B cell (primary cell): Measurements from ENCODE around the gene SIM1. TPM values are rescaled to one million over a fixed set of nuclear protein-coding genes. Genes with fewer than 3 reads are reported as not detected.

Experiments
- ATAC-seq: fragments of 200-7000 bp; cut with Tn5 transposase; one replicate; pipeline ENCODE4 v1.10.0; 2021; ENCODE audit warnings: low read depth, mild to moderate bottlenecking, moderate number of reproducible peaks, moderate library complexity
- CTCF ChIA-PET: fragments of 350-600 bp; sonication (Branson Sonifier 250); formaldehyde crosslinking; loops from one replicate; lab custom pipeline; 2021; ENCODE audit warnings: antibody characterized with exemption, inconsistent platforms; lab: Charles Lee
- POLR2A ChIA-PET: fragments of 350-600 bp; sonication (Branson Sonifier 250); formaldehyde crosslinking; loops from one replicate; lab custom pipeline; 2021; ENCODE audit warnings: antibody characterized with exemption; lab: Charles Lee
- DNase-seq: peaks from one replicate; pipeline ENCODE4 v3.0.0; 2013
- H2AFZ ChIP-seq: 2 replicates; pipeline ENCODE4 v1.6.1; 2012; ENCODE audit warnings: mild to moderate bottlenecking, low read depth, low read length; ENCODE audit not compliant: insufficient read depth, poor library complexity, severe bottlenecking
- H3K27ac ChIP-seq, 2 donors: 1 replicate in 1 of 2; 2 replicates in 1 of 2; pipeline ENCODE4 v1.5.1; 2012 to 2013; ENCODE audit warnings: low read length in 2 of 2, mild to moderate bottlenecking in 2 of 2, moderate library complexity in 1 of 2
- H3K27me3 ChIP-seq, 4 experiments: fragments of 200-600 bp in 1 of 4; sonication (generic) in 1 of 4; replicated peaks in 1 of 4; 1 replicate in 2 of 4; 2 replicates in 2 of 4; pipeline versions ENCODE4 v1.6.1 to v1.7.0; 2013 to 2016; ENCODE audit warnings: low read length in 3 of 4, mild to moderate bottlenecking in 2 of 4, mixed read lengths in 1 of 4, moderate library complexity in 1 of 4; ENCODE audit not compliant: insufficient read depth in 4 of 4, control insufficient read depth in 3 of 4; ENCODE audit errors: control extremely low read depth in 1 of 4
- H3K36me3 ChIP-seq, 2 experiments: replicated peaks in 1 of 2; 1 replicate in 1 of 2; 2 replicates in 1 of 2; pipeline versions ENCODE4 v1.6.1 to v1.7.1; 2013; ENCODE audit warnings: low read length in 1 of 2; ENCODE audit not compliant: insufficient read depth in 2 of 2, control insufficient read depth in 1 of 2; ENCODE audit errors: control extremely low read depth in 1 of 2, extremely low read depth in 1 of 2
- H3K4me1 ChIP-seq, 2 donors: fragments of 200-600 bp in 1 of 2; sonication (generic) in 1 of 2; 1 replicate in 1 of 2; 2 replicates in 1 of 2; pipeline versions ENCODE4 v1.5.1 to v1.6.1; 2013 to 2017; ENCODE audit warnings: low read length in 2 of 2; ENCODE audit not compliant: control insufficient read depth in 2 of 2, insufficient read depth in 2 of 2
- H3K4me2 ChIP-seq: replicated peaks from 2 replicates; pipeline ENCODE3; 2012; ENCODE audit warnings: mild to moderate bottlenecking, low read depth, low read length; ENCODE audit not compliant: poor library complexity, severe bottlenecking
- H3K4me3 ChIP-seq, 5 experiments: fragments of 200-600 bp in 1 of 5; sonication (generic) in 1 of 5; 1 replicate in 3 of 5; 2 replicates in 2 of 5; pipeline versions ENCODE4 v1.5.1 to v1.7.0; 2011 to 2016; ENCODE audit warnings: low read length in 4 of 5, mild to moderate bottlenecking in 4 of 5, low read depth in 2 of 5, control low read depth in 1 of 5, moderate library complexity in 1 of 5; ENCODE audit not compliant: insufficient read depth in 1 of 5; ENCODE audit errors: control extremely low read depth in 1 of 5, extremely low read depth in 1 of 5
- H3K79me2 ChIP-seq: fragments of 200-600 bp; sonication (generic); one replicate; pipeline ENCODE4 v1.6.0; 2016; ENCODE audit warnings: low read length; ENCODE audit not compliant: control insufficient read depth, insufficient read depth
- H3K9ac ChIP-seq: fragments of 200-600 bp; sonication (generic); 2 replicates; pipeline ENCODE4 v1.6.1; 2017; ENCODE audit warnings: mild to moderate bottlenecking, low read length, moderate library complexity
- H3K9me3 ChIP-seq, 3 donors: one replicate each; pipeline versions ENCODE4 v1.6.1 to v1.7.1; 2013; ENCODE audit warnings: low read length in 2 of 3; ENCODE audit not compliant: control insufficient read depth in 2 of 3, insufficient read depth in 1 of 3; ENCODE audit errors: control extremely low read depth in 1 of 3
- H4K20me1 ChIP-seq: 2 replicates; pipeline ENCODE4 v1.6.0; 2012; ENCODE audit warnings: mild to moderate bottlenecking, low read length; ENCODE audit not compliant: insufficient read depth, control insufficient read depth, poor library complexity, severe bottlenecking
- H3K27ac Mint-ChIP-seq: one replicate; pipeline ENCODE4 v1.8.0; 2021; ENCODE audit warnings: mixed read lengths
- H3K27me3 Mint-ChIP-seq: one replicate; pipeline ENCODE4 v1.8.0; 2021; ENCODE audit warnings: mixed read lengths
- H3K4me1 Mint-ChIP-seq: one replicate; pipeline ENCODE4 v1.8.0; 2021; ENCODE audit warnings: mixed read lengths
- H3K4me3 Mint-ChIP-seq: one replicate; pipeline ENCODE4 v1.8.0; 2021; ENCODE audit warnings: mixed read lengths
- H3K9me3 Mint-ChIP-seq: one replicate; pipeline ENCODE4 v1.8.0; 2022; ENCODE audit warnings: mixed read lengths; ENCODE audit not compliant: insufficient read depth
- CTCF ChIP-seq: fragments of 200-600 bp; IDR thresholded peaks from one replicate; pipeline ENCODE4 v1.8.0; 2022; ENCODE audit warnings: antibody characterized with exemption, mild to moderate bottlenecking
- EZH2 ChIP-seq: IDR thresholded peaks from 2 replicates; pipeline ENCODE4 v1.6.1; 2012; ENCODE audit warnings: borderline replicate concordance, low read depth, mild to moderate bottlenecking, moderate library complexity, low read length; ENCODE audit not compliant: insufficient read depth, poor library complexity, severe bottlenecking
- WGBS: methylation state at CpG from one replicate; pipeline ENCODE4 v1.1.5; 2013; ENCODE audit warnings: missing lambda C conversion rate; ENCODE audit not compliant: insufficient coverage; 5-methylcytosine and 5-hydroxymethylcytosine counted together
- intact Hi-C: fragments of 100-400 bp; cut with micrococcal nuclease; formaldehyde crosslinking; loops from one replicate; pipeline ENCODE4 v1.10.0; 2022
- polyA plus RNA-seq: library from polyadenylated mRNA; depleted of rRNA; stranded (reverse); fragments of >200 nt; gene quantifications from 2 replicates; pipeline ENCODE4 v1.2.3, GENCODE V29; 2012
- total RNA-seq, 2 donors: library from RNA; stranded (reverse); fragments of 120-200 nt in 1 of 2; gene quantifications; 1 replicate in 1 of 2; 2 replicates in 1 of 2; pipeline versions ENCODE4 v1.2.3 to v1.2.4, GENCODE V29; 2013 to 2022

Gene SIM1
- total and polyA plus RNA-seq, 2 donors (not counting 1 experiment from before 2014, with no cell fraction given): not detected

GRCh38 chr6:100415768-100416167, 49.0 kb downstream of the SIM1 start:
- no peak for DNase-seq
- H3K79me2 ChIP-seq: no peaks in the 10 kb centered on the region
- no peak overlapping the region for H3K4me3 ChIP-seq
- no peaks in the 10 kb centered on the region for H3K4me1 Mint-ChIP-seq
- no peak overlapping the region for H3K9ac ChIP-seq
- no peak overlapping the region for H3K27ac ChIP-seq
- no peak for ATAC-seq
- H2AFZ ChIP-seq: no peak overlapping the region
- no peaks in the 10 kb centered on the region for H3K9me3 ChIP-seq
- H3K4me3 Mint-ChIP-seq: no peak overlapping the region
- CTCF ChIA-PET: no interaction called here
- H3K4me2 ChIP-seq: no peak overlapping the region
- H3K27ac Mint-ChIP-seq: no peak overlapping the region
- H4K20me1 ChIP-seq: no peaks in the 10 kb centered on the region
- H3K4me1 ChIP-seq: no peaks in the 10 kb centered on the region
- H3K9me3 Mint-ChIP-seq: no peaks in the 10 kb centered on the region
- TF ChIP-seq EZH2: no peak
- no peak for TF ChIP-seq CTCF
- POLR2A ChIA-PET: no interaction called here
- intact Hi-C loops: no loop called here
- peaks cover 0 to 2% (median 0%) of the 10 kb centered on the region in 4 experiments for H3K27me3 ChIP-seq
- H3K27me3 Mint-ChIP-seq: peaks cover 12% of the 10 kb centered on the region
- no peaks in the 10 kb centered on the region for H3K36me3 ChIP-seq

- peaks cover 18% of the 10 kb centered on the region for H3K27me3 Mint-ChIP-seq
- H3K27me3 ChIP-seq: peaks cover 0 to 3% (median 1%) of the 10 kb centered on the region in 4 experiments
- no peak overlapping the region for H2AFZ ChIP-seq
- no peak for DNase-seq
- TF ChIP-seq CTCF: no peak
- TF ChIP-seq EZH2: no peak
- ChIA-PET CTCF (no interaction called here), POLR2A (no interaction called here)
- H3K36me3 ChIP-seq: no peaks in the 10 kb centered on the region
- H3K4me1 Mint-ChIP-seq: no peaks in the 10 kb centered on the region
- H3K4me1 ChIP-seq: no peaks in the 10 kb centered on the region
- no peak overlapping the region for H3K4me2 ChIP-seq
- H3K4me3 ChIP-seq: no peak overlapping the region
- ATAC-seq: no peak
- 93% methylated on average over 4 of the region's 4 CpGs for WGBS
- no peak overlapping the region for H3K4me3 Mint-ChIP-seq
- no peaks in the 10 kb centered on the region for H3K9me3 ChIP-seq
- no peaks in the 10 kb centered on the region for H4K20me1 ChIP-seq
- no peak overlapping the region for H3K27ac Mint-ChIP-seq
- intact Hi-C loops: no loop called here
- no peaks in the 10 kb centered on the region for H3K79me2 ChIP-seq
- no peaks in the 10 kb centered on the region for H3K9me3 Mint-ChIP-seq
- H3K9ac ChIP-seq: no peak overlapping the region
- H3K27ac ChIP-seq: no peak overlapping the region
These were observed 51.8 kb downstream of the SIM1 start for GRCh38 chr6:100412872-100413271.
